HG03280 (cell line): ENCODE results near the gene NAA10.

Source experiments
- ATAC-seq: cut with Tn5 transposase; IDR thresholded peaks from one replicate; pipeline ENCODE4 v1.9.1; 2021; ENCODE audit warnings: mild to moderate bottlenecking, moderate library complexity; ENCODE audit not compliant: unreplicated experiment

NAA10 gene

DNA sequence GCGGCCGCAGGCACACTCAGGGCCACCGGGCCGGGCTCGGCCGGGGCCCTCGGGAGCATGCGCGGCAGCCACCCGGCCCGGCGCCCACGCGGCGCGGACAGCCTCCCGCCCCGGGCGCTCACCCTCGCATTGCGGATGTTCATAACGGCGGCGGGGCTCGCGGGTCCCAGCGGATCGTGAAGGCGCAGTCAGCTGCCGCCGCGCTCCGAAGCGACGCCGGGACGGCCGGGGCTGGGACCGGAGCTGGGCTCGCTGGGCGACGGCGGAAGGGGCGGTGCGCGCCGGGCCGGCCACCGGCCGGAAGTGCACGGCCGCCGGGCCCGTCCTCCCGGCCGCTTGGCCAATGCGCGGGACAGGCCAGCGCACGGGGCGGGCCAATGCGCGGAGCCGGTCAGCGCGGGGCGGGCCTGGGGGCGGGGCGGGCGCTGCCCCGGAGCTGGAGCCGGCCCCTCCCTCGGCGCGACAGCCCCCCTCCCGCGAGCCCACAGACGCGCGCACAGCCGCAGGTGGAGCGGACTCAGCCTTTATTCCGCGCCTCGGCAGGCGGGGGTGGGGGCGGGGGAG lies at the start of gene NAA10:
Gene NAA10, minus strand, starts transcription at position 276 of the 564 bp plus-strand sequence. Its CDS starts 133 bp downstream, at position 143.
- peak; percentile 88 for ATAC-seq

DNA sequence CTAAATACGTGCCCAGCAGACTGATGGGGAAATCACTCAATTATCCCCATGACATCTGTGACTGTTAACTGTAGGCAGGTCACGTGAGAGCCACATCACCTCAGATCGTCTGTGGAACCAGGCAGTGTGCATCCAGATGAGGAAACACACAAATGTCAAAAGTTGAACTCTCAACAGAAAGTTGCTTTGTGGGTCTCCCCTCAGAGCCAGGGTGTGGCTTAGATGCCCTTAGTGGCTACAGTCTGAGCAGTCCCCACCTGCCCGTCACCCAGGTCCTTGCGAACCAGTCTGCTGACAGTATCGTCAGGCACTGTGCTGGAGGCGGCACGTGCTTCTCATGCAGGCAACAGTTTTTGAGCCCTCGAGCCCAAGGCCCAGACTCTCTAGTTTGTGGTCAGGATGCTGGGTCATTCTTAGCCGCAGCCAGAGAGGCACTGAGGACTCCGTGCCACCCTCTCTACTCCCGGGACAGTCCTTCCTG lies 48.5 kb upstream of the NAA10 start:
- no peak for ATAC-seq

DNA sequence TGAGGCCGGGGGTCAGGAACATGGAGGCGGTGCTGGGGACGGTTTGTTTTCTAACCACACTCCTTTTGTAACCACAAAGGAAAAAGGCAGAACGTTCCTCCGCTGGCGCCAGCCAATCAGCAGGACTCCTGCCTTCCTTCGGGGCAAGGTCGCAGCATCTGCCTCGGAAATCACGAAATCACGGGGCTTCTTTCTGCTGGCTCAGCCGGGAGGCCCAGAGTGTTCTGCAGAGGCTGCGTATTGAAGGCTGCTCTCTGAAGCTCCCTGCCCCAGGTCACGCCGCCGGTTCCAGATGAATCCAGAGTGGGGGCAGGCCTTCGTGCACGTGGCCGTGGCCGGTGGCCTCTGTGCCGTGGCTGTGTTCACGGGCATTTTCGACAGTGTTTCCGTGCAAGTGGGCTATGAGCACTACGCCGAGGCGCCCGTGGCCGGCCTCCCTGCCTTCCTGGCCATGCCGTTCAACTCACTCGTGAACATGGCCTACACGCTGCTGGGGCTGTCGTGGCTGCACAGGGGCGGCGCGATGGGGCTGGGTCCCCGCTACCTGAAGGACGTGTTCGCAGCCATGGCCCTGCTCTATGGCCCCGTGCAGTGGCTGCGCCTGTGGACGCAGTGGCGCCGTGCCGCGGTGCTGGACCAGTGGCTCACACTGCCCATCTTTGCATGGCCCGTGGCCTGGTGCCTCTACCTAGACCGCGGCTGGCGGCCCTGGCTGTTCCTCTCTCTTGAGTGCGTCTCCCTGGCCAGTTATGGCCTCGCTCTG lies 47.1 kb upstream of the NAA10 start:
- no peak for ATAC-seq

DNA sequence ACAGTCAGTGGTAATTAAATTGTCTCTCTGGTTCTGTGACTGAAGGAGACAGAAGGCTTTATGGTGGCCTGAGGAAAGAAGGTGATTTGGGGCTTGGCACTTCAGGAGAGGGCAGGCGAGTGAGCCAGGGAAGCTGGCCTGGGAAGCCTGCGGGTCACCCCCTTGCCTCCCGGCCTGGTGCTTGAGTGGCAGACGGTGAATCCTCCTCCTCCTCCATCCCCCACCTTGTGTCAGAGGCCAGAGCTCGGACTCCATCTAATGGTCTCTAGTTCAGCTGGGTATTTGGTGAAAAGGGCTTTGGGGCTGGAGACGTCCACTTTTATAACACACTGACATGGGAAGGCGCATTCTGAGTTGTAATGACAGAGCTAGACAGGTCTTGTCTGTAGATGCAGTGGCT lies 46.4 kb upstream of the NAA10 start:
- no peak for ATAC-seq

DNA sequence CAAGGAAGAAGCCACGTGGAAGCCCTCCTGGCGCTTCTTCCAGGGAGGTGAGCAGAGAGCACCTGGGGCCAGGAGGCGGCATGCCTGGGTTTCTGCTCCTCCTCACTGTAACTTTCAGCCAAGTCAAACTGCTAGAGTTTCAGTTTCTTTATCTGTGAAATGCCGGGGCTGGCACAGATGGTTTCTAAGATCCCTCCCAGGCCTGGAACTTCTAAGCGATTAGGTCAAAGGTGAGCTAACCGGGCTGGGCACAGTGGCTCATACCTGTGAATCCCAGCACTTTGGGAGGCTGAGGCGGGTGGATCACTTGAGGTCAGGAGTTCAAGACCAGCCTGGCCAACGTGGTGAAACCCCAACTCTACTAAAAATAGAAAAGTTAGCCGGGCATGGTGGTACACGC lies 45.6 kb upstream of the NAA10 start:
- ATAC-seq = peak; percentile 54

DNA sequence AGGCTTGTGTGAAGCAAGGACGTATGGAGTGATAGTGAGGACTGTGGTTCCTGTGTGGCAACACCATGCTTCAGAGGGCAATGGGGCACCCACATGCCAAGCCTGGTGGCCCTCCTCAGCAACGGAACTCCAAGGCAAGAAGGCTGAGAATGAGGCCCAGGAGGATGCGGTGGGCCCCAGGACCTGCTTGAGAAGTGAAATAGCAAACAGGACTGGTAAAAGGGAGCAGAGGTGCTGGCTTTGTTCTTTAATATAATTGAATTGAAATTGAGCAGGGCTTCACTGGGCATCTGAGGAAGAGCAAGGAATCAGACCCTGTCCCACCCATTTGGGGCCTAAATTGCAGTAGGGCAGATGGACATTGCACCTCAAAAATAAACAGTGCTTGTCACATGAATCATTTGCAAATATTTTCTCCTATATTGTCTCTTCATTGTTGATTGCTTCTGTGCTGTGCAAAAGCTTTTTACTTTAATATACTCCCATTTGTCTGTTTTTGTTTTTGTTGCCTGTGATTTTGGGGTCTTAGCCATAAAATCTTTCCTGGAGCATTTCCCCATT lies 40.0 kb upstream of the NAA10 start:
- ATAC-seq = no peak

DNA sequence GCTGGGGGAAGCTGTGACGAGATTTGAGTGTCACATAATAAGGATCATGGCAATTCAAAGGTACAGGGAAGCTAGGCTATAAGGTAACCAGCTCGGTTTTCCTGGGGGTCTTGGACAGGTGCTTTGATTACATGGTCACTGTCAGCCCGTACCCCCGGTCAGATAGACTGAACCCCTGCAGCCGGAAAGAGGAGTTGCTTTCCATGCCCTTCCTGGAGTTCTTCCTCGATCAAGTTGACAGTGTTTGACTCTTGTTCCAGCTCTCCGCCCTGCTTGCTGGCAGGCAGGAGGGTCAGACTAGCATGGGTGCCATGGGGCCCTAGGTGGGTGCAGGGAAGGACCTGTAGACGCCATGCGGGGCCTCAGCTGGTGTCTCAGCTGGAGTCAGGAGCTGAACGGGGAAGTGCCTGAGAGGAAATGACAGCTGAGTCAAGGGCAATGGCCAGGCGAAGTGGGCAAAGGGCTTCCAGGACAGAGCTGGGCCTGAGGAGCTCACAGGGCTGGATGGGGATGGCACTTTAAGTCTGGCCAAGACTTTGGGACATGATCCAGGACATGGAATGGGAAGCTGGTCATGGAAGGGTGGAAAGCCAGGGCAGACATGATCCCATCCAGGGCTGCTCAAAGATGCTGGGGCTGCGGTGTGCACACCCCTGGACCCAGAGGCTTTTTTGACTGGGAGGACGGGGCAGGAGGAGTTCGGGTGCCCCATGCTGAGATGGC lies 39.3 kb upstream of the NAA10 start:
- ATAC-seq = no peak

DNA sequence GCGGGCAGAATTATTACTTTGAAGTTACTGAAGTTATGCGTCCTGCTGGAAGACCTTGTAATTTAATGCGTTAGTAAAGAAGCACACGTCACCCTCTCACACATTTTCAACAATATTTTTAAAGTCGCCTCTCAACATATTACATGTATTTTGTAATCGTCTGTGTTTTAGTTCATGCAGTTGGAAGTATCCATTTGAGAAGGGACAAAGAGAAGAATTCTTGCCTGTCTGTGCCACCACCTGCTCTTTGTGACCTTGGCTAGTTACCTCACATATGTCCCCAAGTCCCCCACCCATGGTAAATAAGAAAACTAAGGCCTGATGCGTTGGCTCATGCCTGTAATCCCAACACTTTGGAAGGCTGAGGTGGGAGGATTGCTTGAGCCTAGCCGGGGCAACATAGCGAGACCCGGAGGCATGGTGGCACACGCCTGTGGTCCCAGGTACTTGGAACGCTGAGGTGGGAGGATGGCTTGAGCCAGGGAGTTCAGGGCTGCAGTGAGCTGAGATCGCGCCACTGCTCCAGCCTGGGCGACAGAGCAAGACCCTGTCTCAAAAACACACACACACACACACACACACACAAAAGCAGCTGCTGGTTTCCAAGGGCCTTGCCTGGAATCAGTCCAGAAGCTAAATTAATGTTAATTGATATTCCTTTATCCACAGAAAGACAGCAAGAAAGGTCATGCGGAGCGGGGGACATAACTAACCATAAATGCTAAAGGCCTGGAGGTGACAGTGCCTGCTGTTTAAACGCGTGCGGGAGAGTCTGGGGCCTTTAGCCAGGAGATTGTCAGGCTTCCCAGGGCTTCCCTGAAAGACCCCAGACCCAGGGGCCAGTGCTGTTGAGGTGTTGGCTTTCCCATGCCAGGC lies 38.5 kb upstream of the NAA10 start:
- no peak for ATAC-seq

DNA sequence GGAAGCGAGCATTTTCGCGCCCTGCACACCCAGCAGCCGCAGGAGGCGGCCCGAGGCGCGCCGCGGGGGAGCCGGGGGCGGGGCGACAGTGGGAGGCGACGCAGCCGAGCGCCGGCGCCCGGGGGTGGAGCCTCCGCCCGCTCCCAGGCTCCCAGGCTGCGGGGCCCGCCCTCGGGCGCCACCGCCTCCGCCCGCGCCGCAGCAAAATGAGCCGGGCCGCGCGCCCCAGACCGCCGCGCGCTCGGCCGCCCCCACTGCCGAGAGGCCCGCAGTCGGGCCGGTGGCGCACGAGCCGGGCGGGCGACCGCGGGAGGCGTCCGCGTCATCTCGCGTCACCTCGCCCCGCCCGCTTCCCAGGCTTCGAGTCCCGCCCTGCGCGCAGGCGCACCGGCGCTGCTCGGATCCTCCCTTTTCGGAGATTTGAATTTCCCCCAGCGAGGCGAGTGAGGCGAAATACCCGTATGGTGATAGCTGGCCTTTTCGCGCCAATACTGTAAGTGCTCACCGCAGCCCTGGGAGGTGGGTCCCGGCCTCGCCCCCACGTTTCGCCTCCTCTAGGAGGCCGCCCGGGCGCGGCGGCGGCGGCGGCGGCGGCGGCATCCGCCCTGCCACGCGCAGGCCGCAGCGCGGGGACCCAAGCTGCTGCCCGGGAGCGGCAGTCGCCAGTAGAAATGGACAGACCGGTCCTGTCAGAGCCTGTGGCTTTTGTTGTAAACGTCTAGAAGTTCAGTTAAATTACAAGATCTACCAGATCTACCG lies 37.7 kb upstream of the NAA10 start, which contains the start of gene TMEM187:
Gene TMEM187, plus strand, starts transcription at position 387 of the 759 bp plus-strand sequence. CDS start 9,309 bp downstream, outside the sequence.
- ATAC-seq = peak; percentile 54

DNA sequence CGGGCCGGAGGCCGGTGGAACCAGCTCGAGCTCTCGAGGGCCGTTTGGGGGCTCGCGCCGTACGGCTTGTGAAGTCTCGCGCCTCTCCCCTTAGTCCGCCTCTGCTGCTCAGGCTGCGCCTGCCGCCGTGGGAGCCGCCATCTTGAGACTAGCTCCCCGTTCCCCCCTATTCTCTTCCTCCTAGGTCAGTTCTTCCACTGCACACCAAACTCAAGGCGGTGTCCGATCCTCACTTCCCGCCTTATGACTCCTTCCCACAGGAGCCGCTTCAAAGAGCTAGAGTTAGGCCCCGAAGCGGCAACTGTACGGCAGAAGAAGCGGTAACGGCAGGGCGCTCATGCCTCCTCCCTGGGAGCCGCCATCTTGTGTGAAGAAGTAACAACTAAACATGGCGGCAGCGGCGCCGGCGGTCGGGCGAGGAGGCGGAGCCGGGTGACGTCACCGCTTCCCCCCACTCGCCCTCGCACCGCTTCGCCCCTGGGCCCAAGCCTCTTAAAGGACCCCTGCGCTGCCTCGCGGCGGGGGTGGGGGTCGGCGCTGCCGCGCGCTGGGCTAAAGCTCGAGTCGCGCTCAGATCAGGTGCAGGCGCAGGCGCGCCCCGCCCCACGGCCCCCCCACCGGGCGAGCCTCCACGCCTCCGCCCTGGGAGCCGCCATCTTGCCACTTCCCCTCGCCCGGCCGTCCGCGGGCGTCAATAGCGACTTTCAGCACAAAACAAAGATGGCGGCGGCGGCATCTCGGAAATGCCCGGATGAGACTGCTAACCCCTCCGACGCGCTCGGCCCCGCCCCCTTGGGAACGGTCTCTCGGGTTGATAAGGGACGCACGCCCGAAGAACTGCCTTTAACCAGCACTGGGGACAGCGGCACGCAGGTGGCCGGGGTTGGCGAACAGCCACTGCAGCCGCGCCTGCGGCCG lies 36.9 kb upstream of the NAA10 start, which contains the start of gene HCFC1:
Gene HCFC1, minus strand, starts transcription at position 369 of the 918 bp plus-strand sequence. CDS start 978 bp downstream, outside the sequence.
- ATAC-seq = peak; percentile 37

DNA sequence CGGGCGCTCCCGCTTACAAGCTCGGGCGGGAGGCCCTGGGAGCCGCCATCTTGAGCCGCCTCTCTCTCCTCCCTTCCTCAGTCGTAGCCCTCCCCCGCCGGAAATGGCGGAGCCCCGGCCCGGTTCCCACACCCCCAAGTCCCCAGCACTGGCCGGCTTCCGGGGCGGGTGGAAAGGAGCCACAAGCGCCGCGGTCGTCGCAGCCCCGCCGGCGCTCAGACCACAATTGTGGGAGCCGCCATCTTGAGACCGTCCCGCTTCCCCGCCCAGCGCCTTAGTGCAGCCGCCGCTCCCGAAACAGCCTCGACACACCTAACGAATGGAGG lies 36.2 kb upstream of the NAA10 start:
- peak; percentile 34 for ATAC-seq

DNA sequence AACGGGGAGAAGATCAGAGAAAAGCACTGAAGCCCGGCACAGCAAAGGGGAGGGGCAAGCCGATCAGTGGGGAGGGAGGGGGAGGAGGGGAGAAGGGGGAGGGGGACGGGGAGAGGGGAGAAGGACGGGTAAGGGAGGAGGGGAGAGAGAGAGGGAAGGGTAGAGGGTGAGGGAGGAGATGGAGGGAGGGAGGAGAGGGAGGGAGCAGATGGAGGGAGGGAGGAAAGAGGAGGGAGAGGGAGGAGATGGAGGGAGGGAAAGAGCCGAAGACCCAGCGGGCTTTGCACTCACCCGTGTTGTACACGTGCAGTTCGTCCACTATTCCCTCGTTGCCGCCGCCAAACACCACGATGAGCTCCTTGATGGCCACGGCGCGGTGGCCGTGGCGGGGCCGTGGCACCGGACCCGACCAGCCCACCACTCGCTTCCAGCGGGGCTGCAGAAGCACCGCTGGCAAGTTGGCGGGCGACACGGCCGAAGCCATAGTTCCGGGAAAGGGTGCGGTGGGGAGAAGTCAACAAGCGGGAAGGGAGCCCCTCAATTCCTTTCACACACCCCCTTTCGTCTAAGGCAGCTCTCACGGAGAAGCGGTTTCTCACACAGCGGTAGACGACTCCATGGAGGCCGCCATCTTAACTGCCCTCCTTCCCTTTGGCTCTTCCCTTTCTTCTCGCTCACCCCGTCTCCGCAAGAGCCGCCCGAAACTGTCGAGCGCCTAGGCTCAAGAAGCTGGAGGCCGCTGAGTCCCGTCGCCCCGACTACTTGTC lies 35.7 kb upstream of the NAA10 start:
- no peak for ATAC-seq

DNA sequence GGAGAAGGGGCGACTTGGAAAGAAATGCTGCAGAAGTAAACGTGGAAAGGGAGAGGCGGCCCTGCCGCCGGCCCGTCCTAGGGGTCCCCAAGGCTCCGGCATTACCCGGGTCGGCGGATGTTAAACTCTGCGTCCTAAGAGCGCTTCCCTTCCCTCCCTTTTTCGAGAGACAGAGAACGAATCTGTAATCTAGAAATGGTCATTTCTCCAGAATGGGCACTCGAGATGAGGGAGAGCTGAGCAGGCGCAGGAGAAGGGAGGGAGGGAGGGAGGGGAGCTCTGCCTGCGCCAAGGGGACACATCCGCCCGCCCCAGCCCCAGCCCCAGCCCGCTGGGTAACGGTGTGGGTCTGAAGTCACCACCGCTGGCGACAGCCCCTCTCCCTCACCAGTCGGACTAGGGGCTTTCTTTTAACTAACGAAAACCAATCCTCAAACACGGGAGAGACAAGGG lies 35.1 kb upstream of the NAA10 start:
- ATAC-seq = no peak

DNA sequence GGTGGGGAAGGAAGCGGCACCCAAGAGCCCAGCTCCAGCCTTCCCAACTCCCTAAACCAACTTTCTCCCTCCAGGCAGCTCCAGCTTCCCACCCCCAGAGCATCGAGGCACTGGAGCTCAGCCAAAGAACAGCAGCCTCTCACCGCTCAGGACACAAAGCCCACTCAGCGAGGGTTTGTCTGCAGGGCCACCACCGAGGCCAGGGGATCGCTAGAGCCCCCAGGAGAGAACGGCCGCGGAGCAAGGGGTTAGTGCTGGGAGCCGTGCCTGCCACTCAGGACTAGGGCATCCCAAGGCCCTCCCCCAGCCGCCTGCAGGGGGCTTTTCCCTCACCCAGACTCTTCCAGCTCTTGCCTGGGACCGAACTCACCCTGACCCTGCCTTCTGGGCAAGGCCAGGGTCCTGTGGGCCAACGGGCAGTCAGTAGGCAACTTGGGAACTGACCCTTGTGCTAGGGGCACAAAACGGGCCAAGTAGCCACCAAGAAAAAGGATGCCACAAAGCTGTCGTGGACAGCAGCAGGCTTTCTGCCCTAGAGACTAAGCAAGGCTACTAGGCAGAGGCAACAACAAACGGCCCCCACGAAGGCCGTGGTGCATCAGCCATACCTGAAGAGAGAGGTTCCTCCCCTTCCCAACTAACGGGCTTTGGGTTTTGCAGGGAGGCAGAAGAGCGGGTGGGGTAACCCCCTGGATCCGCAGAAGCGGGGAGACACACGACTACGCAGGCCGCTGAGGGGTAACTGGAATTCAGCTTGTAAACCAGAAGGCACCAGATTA lies 34.5 kb upstream of the NAA10 start:
- no peak for ATAC-seq

DNA sequence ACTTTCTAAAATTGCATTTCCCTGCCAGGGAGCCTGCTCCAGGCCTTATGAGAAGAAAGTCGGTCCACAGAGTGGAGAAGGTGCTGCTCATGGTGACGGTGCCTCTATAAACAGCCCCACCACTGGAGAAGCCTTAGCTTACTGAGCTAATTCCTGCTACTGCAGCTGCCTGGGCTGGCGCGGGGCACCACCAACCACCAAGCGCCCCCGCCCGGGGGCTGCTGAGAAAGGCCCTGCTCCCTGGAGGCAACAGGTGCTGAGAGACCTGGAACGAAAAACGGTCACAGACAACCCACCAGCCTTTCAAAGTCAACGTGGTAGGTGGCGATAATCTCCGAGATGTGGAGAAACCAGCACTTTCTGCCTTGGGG lies 33.9 kb upstream of the NAA10 start:
- ATAC-seq = no peak

DNA sequence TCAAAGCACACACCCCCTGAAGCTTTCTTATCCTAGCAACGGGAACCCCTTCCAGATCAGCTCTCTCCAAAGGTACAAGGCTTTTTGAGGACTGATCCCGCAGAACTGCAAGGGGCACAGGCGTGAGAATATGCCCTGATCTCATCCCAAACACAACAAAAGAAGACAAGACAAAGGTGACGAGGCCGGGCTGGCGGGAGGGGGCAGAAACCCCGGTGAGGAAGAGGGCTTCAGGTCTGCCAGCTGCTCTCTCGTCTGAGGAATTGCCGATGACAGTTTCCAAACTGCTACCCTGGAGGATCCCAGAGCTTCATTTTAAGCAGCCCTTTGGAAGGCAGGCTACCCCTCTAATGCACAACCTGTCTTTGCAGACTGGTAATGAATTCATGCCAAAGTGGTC lies 33.4 kb upstream of the NAA10 start:
- ATAC-seq = no peak
